ENCODE data around the gene ZNF521.

The ZNF521 gene

GRCh38 chr18:25016181-25016580 is 335.8 kb downstream of the ZNF521 start:
- no peak for DNase-seq
